ENCODE data around the gene SEC16B. TPM values are rescaled to one million over a fixed set of nuclear protein-coding genes. Genes with fewer than 3 reads are reported as not detected.

Gene SEC16B
- total RNA-seq, 4 donors from 2014 or later, result 4.7 to 16.9 (median 11.9) TPM

DNA sequence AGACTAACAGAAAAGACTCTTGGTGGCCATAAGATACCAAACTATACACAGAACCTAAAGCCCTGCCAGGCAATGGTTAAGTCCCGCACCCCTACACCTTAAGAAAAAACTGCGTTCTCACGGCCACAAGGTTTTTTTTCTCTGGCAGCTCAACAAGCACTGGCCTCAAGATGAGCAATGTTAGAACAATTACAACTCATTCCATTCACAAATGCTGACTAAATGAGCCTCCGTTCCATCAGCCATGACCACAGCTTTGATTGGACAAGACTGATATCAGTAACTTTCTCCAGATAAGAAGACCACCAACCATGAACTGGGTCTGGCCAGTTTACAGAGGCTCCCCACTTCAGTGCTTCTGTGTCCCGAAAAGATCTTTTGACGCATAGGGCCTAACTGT lies 31.9 kb downstream of the SEC16B start:
- no peak for TF ChIP-seq POLR2A (IDR thresholded peaks at IDR 0.05)
- TF ChIP-seq, protein P1, sequence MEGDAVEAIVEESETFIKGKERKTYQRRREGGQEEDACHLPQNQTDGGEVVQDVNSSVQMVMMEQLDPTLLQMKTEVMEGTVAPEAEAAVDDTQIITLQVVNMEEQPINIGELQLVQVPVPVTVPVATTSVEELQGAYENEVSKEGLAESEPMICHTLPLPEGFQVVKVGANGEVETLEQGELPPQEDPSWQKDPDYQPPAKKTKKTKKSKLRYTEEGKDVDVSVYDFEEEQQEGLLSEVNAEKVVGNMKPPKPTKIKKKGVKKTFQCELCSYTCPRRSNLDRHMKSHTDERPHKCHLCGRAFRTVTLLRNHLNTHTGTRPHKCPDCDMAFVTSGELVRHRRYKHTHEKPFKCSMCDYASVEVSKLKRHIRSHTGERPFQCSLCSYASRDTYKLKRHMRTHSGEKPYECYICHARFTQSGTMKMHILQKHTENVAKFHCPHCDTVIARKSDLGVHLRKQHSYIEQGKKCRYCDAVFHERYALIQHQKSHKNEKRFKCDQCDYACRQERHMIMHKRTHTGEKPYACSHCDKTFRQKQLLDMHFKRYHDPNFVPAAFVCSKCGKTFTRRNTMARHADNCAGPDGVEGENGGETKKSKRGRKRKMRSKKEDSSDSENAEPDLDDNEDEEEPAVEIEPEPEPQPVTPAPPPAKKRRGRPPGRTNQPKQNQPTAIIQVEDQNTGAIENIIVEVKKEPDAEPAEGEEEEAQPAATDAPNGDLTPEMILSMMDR (IDR thresholded peaks at IDR 0.05), result no peak
- no peak overlapping the region for H3K27ac ChIP-seq
- no peaks in the 10 kb centered on the region for H3K27me3 ChIP-seq
- intact Hi-C loops (cut with DNase I; ENCODE audit: low total_unique reads), result no loop called here
- no peaks in the 10 kb centered on the region for H3K9me3 ChIP-seq
- no peaks in the 10 kb centered on the region for H3K36me3 ChIP-seq
- DNase-seq, result no peak
- no peak overlapping the region for H3K4me3 ChIP-seq
- H3K4me1 ChIP-seq, result no peaks in the 10 kb centered on the region

DNA sequence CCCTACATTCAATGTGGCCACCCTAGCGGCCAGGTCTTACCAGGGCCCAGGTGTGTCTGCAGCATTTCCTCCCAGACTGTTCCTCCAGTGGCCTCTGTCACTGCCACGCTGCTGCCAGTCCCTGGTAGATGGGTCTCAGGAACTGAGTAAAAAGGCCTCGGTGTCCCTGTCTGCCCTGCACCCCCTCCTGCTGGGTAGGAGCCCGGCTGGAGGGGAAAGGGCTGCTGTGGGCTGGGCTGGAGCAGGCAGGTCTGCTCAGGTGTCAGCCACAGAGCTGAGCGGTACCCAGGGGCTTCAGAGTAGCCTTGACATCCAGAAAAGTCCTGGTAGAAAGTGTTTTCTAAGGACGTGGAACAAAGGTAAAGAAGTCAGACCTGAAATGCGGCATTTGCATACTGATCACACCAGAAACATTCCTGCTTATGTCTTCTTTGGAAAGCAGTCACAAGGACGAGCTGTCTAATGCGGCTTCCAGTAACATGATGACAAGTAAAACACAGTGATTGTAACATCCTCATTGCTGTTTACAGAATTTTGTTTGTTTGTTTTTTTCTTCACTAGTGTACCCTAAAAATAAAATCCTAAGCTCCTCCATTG lies 32.6 kb downstream of the SEC16B start:
- Histone ChIP-seq H3K27ac (no peak overlapping the region), H3K4me3 (no peak overlapping the region), H3K4me1 (no peaks in the 10 kb centered on the region), H3K9me3 (no peaks in the 10 kb centered on the region), H3K36me3 (no peaks in the 10 kb centered on the region), H3K27me3 (no peaks in the 10 kb centered on the region)
- TF ChIP-seq, protein P1 (IDR thresholded peaks at IDR 0.05), result no peak
- TF ChIP-seq POLR2A (IDR thresholded peaks at IDR 0.05), result no peak
- intact Hi-C loops (cut with DNase I; ENCODE audit: low total_unique reads), result no loop called here
- no peak for DNase-seq

DNA sequence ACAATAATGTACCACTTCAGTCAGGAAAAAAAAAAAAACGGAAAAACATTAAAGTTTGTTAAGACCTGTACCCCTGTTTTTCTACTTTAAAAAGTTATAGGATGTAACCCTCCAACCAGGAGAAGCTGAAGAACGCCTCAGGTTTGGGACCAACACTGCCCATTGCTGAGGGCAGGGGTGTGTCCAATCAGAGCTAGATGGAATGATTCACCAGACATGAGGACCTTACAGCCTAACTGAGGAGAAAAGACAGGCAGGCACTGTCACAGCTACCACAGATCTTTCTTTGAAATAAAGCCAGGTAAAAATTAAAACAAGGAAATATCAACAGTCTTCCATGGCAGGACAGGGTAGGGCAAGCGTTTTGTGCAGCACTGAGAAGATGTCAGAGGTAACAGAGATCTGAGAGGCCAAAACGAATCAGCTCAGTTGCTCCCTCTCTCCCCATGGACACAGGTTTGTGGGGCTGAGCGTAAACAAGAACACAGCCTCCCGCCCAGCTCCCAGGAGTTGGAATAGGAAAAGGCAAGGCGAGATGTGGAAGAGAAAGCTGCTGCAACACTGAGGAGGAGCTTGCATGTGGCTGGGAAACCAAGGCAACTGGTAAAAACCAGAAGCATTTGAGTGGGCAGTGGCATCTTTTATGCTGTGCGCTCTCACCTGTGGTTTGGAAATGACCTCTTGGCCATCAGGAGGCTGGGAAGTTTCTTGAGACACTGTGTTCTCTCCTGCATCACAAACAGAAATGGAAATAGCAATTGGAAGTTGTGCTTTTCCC lies 34.0 kb downstream of the SEC16B start:
- no peaks in the 10 kb centered on the region for H3K27me3 ChIP-seq
- H3K4me1 ChIP-seq, result no peaks in the 10 kb centered on the region
- no peak overlapping the region for H3K27ac ChIP-seq
- intact Hi-C loops (cut with DNase I; ENCODE audit: low total_unique reads), result no loop called here
- no peak for TF ChIP-seq POLR2A (IDR thresholded peaks at IDR 0.05)
- TF ChIP-seq, protein P1 (IDR thresholded peaks at IDR 0.05), result no peak
- no peak overlapping the region for H3K4me3 ChIP-seq
- no peaks in the 10 kb centered on the region for H3K9me3 ChIP-seq
- DNase-seq, result no peak
- no peaks in the 10 kb centered on the region for H3K36me3 ChIP-seq

DNA sequence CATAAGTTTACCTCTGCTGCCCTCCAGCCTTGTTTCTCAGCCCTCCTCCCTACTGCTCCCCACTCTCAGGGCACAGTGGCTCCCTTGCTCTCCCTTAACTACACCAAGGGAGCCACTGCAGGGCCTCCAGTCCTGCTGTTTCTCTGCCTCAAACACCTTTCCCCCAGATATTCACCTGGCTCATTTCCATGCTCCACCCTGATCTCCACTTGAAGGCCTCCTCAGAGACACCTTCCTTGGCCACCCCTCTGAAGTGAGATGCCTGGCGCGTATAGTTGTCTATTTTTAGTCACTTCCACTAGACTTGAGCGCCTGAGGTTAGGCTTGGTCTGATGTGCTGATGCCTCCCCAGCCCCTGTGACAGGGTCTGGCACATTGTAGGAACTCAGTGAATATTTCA lies 34.9 kb downstream of the SEC16B start:
- no peak for DNase-seq
- Histone ChIP-seq H3K27ac (no peak overlapping the region), H3K9me3 (no peaks in the 10 kb centered on the region), H3K36me3 (no peaks in the 10 kb centered on the region), H3K4me1 (no peaks in the 10 kb centered on the region), H3K27me3 (no peaks in the 10 kb centered on the region), H3K4me3 (no peak overlapping the region)
- intact Hi-C loops (cut with DNase I; ENCODE audit: low total_unique reads), result no loop called here
- TF ChIP-seq POLR2A (IDR thresholded peaks at IDR 0.05), result no peak
- TF ChIP-seq, protein P1 (IDR thresholded peaks at IDR 0.05), result no peak

DNA sequence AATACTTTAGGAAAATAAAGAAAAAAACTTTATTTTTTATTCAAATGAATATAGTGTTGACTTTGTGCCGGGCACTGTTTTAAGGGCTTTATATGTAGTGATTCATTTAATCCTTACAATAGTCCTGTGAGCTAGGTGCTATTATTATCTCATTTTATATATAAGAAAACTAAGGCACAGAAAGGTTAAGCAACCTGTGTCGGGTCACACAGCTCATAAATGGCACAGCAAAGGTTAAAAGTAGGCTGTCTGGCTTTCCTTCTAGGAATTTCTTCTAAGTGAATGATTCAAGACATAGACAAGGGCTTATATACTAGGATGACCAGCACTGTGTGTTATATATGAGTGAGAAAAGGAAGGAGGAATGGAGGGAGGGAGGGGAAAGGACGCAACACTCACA lies 35.4 kb downstream of the SEC16B start:
- TF ChIP-seq, protein P1 (IDR thresholded peaks at IDR 0.05), result no peak
- no peak for TF ChIP-seq POLR2A (IDR thresholded peaks at IDR 0.05)
- intact Hi-C loops (cut with DNase I; ENCODE audit: low total_unique reads), result no loop called here
- Histone ChIP-seq H3K4me1 (no peaks in the 10 kb centered on the region), H3K36me3 (no peaks in the 10 kb centered on the region), H3K4me3 (no peak overlapping the region), H3K27ac (no peak overlapping the region), H3K27me3 (no peaks in the 10 kb centered on the region), H3K9me3 (no peaks in the 10 kb centered on the region)
- DNase-seq, result no peak
